ENCODE data around the gene FGF8.
A peak's percentile ranks its signal among the peaks of the same experiment; 100 is the strongest.

The FGF8 gene

GRCh38 chr10:101816913-101817336 is 41.0 kb upstream of the FGF8 start:
- no peak for TF ChIP-seq CTCF (IDR thresholded peaks at IDR 0.05; ENCODE audit: low read depth, low read length, missing control alignments)
- in situ Hi-C loops (cut with HindIII; ENCODE audit: low sequenced_read_pairs) = loop anchor here (5.0 kb wide), 1 partner anchor 35 kb away; the partner anchor contains the start of gene NPM3
- H3K4me3 ChIP-seq (ENCODE audit: low read depth, low read length) = peak overlapping the region; percentile 97
- DNase-seq (ENCODE audit: low read depth) = no peak

DNA sequence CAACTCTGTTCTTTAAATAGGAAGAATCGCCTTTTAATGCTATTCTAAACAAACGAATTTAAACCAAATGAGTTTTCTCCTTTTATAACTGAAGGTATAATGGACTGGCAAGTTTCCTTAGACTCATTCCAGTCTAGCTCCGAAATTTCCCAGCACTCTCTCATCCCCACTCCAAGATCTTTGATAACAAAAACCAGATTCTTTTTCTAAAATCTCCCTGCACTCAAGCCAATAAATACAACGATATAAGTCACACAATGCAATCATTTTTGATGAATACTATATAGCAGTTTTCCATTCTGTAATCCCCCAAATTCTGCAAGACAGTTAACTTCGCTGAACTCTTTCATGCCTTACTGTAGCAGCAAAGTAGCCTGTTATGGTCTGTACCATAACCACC is 40.5 kb upstream of the FGF8 start:
- TF ChIP-seq CTCF (IDR thresholded peaks at IDR 0.05; ENCODE audit: low read depth, low read length, missing control alignments) = no peak
- in situ Hi-C loops (cut with HindIII; ENCODE audit: low sequenced_read_pairs) = loop anchor here (5.0 kb wide), 1 partner anchor 34 kb away; the partner anchor contains the start of gene NPM3
- DNase-seq (ENCODE audit: low read depth) = no peak
- H3K4me3 ChIP-seq (ENCODE audit: low read depth, low read length) = peak overlapping the region; percentile 97

GRCh38 chr10:101814466-101815071 is 38.7 kb upstream of the FGF8 start:
- peak overlapping the region; percentile 97 for H3K4me3 ChIP-seq (ENCODE audit: low read depth, low read length)
- in situ Hi-C loops (cut with HindIII; ENCODE audit: low sequenced_read_pairs) = loop anchor here (5.0 kb wide), 1 partner anchor 32 kb away; the partner anchor contains the start of gene NPM3
- no peak for TF ChIP-seq CTCF (IDR thresholded peaks at IDR 0.05; ENCODE audit: low read depth, low read length, missing control alignments)
- no peak for DNase-seq (ENCODE audit: low read depth)

DNA sequence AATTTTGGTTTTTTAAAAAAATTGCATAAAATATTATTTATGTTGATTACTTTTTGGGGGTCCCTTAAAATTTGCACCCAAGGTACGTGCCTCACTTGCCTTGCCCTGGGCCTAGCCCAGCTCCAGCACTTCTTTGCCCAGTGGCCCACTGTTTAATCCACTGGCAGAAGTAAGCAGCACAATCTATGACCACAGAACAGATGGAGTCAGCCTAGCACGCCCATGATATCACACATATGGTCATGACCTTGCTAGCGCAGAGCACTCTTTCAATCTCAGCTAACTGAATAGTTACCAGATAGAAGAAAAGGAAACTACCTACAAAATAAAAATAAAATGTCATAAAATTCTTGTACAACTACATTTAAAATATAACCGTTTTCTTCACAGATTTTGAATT is 36.7 kb upstream of the FGF8 start:
- no peak for TF ChIP-seq CTCF (IDR thresholded peaks at IDR 0.05; ENCODE audit: low read depth, low read length, missing control alignments)
- H3K4me3 ChIP-seq (ENCODE audit: low read depth, low read length) = no peak overlapping the region
- in situ Hi-C loops (cut with HindIII; ENCODE audit: low sequenced_read_pairs) = no loop called here

DNA sequence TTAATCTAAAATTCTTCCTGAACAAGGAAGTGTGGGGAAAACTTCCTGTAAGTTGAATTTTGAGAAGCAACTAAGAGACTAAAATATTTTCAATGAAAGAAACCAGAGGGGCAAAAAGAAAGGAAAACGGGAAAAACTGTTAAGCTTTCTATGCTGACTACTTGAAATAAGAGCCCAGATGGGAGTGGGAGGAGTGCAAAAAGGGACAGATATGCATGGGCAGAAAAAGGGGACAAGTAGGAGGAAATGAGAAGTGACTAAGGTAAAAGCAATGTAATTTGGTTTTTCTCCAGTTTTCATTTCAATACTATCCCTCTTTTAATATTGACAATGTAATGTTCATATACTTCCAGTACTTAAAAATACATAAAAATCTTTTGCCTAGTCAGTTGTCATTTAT is 31.2 kb upstream of the FGF8 start:
- DNase-seq (ENCODE audit: low read depth) = no peak
- no peak overlapping the region for H3K4me3 ChIP-seq (ENCODE audit: low read depth, low read length)
- TF ChIP-seq CTCF (IDR thresholded peaks at IDR 0.05; ENCODE audit: low read depth, low read length, missing control alignments) = no peak
- in situ Hi-C loops (cut with HindIII; ENCODE audit: low sequenced_read_pairs) = no loop called here

More for the DNA sequence above, 36.7 kb upstream of the FGF8 start:
- DNase-seq (ENCODE audit: low read depth) = no peak

DNA sequence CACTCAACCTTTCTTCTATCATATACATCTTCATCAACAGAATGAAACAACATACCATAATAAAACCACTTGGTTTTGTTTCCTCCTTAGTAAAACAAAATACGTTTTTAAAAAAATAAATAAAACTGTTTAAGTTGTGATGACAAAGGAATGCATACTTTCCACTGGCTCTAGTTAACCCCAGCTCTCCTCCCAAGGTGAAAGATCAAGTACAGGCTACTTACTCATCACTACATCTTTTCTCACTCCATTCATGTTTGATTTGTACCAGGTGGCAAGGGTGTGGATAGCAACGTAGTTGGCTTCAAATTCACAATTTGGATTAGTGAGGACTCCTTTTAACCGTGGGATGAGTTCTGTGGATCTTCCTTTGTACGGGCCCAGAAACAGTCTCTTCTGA is 27.6 kb upstream of the FGF8 start:
- in situ Hi-C loops (cut with HindIII; ENCODE audit: low sequenced_read_pairs) = no loop called here
- TF ChIP-seq CTCF (IDR thresholded peaks at IDR 0.05; ENCODE audit: low read depth, low read length, missing control alignments) = no peak
- H3K4me3 ChIP-seq (ENCODE audit: low read depth, low read length) = no peak overlapping the region
- DNase-seq (ENCODE audit: low read depth) = no peak
